ENCODE data around the gene YBX2.

DNA sequence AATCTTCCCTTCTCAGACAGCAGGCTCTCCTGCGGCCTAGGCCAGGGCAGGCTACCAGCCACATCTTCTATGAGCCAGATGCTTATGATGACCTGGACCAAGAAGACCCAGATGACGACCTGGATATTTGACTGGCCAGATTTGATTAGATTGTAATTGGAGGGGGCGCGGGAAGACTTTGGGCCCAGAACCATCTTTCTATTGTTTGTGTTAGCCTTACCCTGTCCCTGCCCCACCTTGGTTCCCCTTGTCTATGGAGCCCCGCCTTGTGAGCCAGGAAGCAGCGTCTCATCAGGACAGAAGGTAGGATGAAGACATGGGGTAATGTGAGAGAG lies 34.9 kb downstream of the YBX2 start:
- no peak for TF ChIP-seq POLR2A (IDR thresholded peaks at IDR 0.05; ENCODE audit: low read length)
- no peak for TF ChIP-seq GATA1 (IDR thresholded peaks at IDR 0.05; ENCODE audit: low read depth, low read length)
